HepG2 (cell line): ENCODE measurements around the gene RPTOR. TPM values are rescaled to one million over a fixed set of nuclear protein-coding genes. Genes with fewer than 3 reads are reported as not detected.

Source experiments
- AGO1 ChIP-seq: fragments of 200-400 bp; formaldehyde crosslinking; IDR thresholded peaks from 2 replicates; pipeline ENCODE4 v1.6.1; 2017; ENCODE audit warnings: mild to moderate bottlenecking, low read depth, low read length, moderate library complexity; ENCODE audit not compliant: poor library complexity, severe bottlenecking
- BATF2 ChIP-seq: sonication (generic); formaldehyde crosslinking; IDR thresholded peaks from 2 replicates; pipeline ENCODE4 v1.8.0; 2022; ENCODE audit warnings: mild to moderate bottlenecking, missing genetic modification reagents, moderate library complexity
- CHD2 ChIP-seq: IDR thresholded peaks from 2 replicates; pipeline ENCODE4 v1.6.1; 2011; ENCODE audit warnings: low read depth, low read length, improper control_type of control experiment
- E2F5 ChIP-seq: sonication (generic); formaldehyde crosslinking; conservative IDR thresholded peaks from 2 replicates; pipeline ENCODE4 v1.4.0; 2020; ENCODE audit warnings: missing genetic modification reagents
- EED ChIP-seq: sonication (generic); formaldehyde crosslinking; IDR thresholded peaks from 2 replicates; pipeline ENCODE4 v1.5.0; 2020; ENCODE audit warnings: mild to moderate bottlenecking, missing genetic modification reagents
- FLYWCH1 ChIP-seq: sonication (generic); formaldehyde crosslinking; IDR thresholded peaks from 2 replicates; pipeline ENCODE4 v1.8.1; 2023; ENCODE audit warnings: mild to moderate bottlenecking, missing genetic modification reagents
- HNF4A ChIP-seq: sonication (generic); formaldehyde crosslinking; IDR thresholded peaks from 2 replicates; pipeline ENCODE4 v1.4.0; 2020; ENCODE audit warnings: missing genetic modification reagents
- HOXA3 ChIP-seq: sonication (generic); formaldehyde crosslinking; IDR thresholded peaks from 2 replicates; pipeline ENCODE4 v1.5.0; 2020; ENCODE audit warnings: missing genetic modification reagents
- LBX2 ChIP-seq: sonication (generic); formaldehyde crosslinking; IDR thresholded peaks from 2 replicates; pipeline ENCODE4 v1.5.0; 2020; ENCODE audit warnings: missing genetic modification reagents, mild to moderate bottlenecking, borderline replicate concordance
- MBNL3 ChIP-seq: fragments of 250-450 bp; sonication (Bioruptor Pico); conservative IDR thresholded peaks from 2 replicates; pipeline ENCODE4 v1.8.0; 2022; ENCODE audit warnings: mild to moderate bottlenecking, inconsistent platforms
- NFE2L2 ChIP-seq: fragments of 150-350 bp; IDR thresholded peaks from 2 replicates; pipeline ENCODE4 v1.6.1; 2014; ENCODE audit warnings: low read length
- RAD21 ChIP-seq: fragments of 450-650 bp; formaldehyde crosslinking; IDR thresholded peaks from 2 replicates; pipeline ENCODE4 v1.5.0; 2020; ENCODE audit warnings: mild to moderate bottlenecking
- RARG ChIP-seq: sonication (generic); formaldehyde crosslinking; IDR thresholded peaks from 2 replicates; pipeline ENCODE4 v1.4.0; 2020; ENCODE audit warnings: low read depth, mild to moderate bottlenecking, missing genetic modification reagents
- RNF219 ChIP-seq: sonication (generic); formaldehyde crosslinking; IDR thresholded peaks from 2 replicates; pipeline ENCODE4 v1.5.0; 2020; ENCODE audit warnings: mild to moderate bottlenecking, missing genetic modification reagents
- ZC3H13 ChIP-seq: sonication (generic); formaldehyde crosslinking; IDR thresholded peaks from 2 replicates; pipeline ENCODE4 v1.8.1; 2023; ENCODE audit warnings: mild to moderate bottlenecking, missing genetic modification reagents, moderate library complexity
- ZGPAT ChIP-seq: IDR thresholded peaks from 2 replicates; pipeline ENCODE4 v1.6.1; 2016; ENCODE audit warnings: mild to moderate bottlenecking
- ZNF513 ChIP-seq: sonication (generic); formaldehyde crosslinking; conservative IDR thresholded peaks from 2 replicates; pipeline ENCODE4 v1.5.0; 2020; ENCODE audit warnings: missing genetic modification reagents
- ZNF597 ChIP-seq: sonication (generic); formaldehyde crosslinking; IDR thresholded peaks from 2 replicates; pipeline ENCODE4 v1.5.0; 2020; ENCODE audit warnings: missing genetic modification reagents
- ZNF747 ChIP-seq: sonication (generic); formaldehyde crosslinking; IDR thresholded peaks from 2 replicates; pipeline ENCODE4 v1.8.1; 2023; ENCODE audit warnings: missing genetic modification reagents, mild to moderate bottlenecking, borderline replicate concordance
- ZNF768 ChIP-seq: sonication (generic); formaldehyde crosslinking; IDR thresholded peaks from 2 replicates; pipeline ENCODE4 v1.4.0; 2020; ENCODE audit warnings: missing genetic modification reagents
- ZNF883 ChIP-seq: sonication (generic); formaldehyde crosslinking; IDR thresholded peaks from 2 replicates; pipeline ENCODE4 v1.5.1; 2020; ENCODE audit warnings: mild to moderate bottlenecking, missing genetic modification reagents; ENCODE audit errors: not compliant biosample characterization
- ZNF891 ChIP-seq: sonication (generic); formaldehyde crosslinking; IDR thresholded peaks from 2 replicates; pipeline ENCODE4 v1.5.0; 2020; ENCODE audit warnings: mild to moderate bottlenecking, missing genetic modification reagents
- polyA plus RNA-seq, 8 experiments: library from polyadenylated mRNA; depleted of rRNA in 3 of 8; stranded (reverse) in 7 of 8; unstranded in 1 of 8; fragments of >200 nt; fragmentation: Illumina TruSeq in 4 of 8; extraction: Trizol in 4 of 8; gene quantifications; 2 replicates each; pipeline versions ENCODE4 v1.2.1 to v1.2.3, GENCODE V29; 2011 to 2016; ENCODE audit warnings: low read depth in 4 of 8, missing spikeins in 1 of 8, mixed read lengths in 1 of 8; ENCODE audit not compliant: insufficient read depth in 1 of 8
- total RNA-seq, 5 experiments: library from RNA; depleted of rRNA; stranded (reverse); fragments of >200 nt; fragmentation: Illumina TruSeq; extraction: Trizol; gene quantifications; 2 replicates each; pipeline ENCODE4 v1.2.3, GENCODE V29; 2016; ENCODE audit warnings: low read depth in 1 of 5

The RPTOR gene
- total and polyA plus RNA-seq, 2 of the 13 experiments (the other 11 are each of a cell fraction or from before 2014, with no cell fraction given) = 6.6 to 25.3 TPM

- TF ChIP-seq RAD21 (CRISPR knock-in tag) (no peak), RNF219 (CRISPR knock-in tag) (no peak), ZNF891 (no peak), ZC3H13 (no peak), BATF2 (CRISPR knock-in tag) (no peak), HNF4A (CRISPR knock-in tag) (peak; percentile 76), ZNF747 (no peak), NFE2L2 (no peak), HOXA3 (CRISPR knock-in tag) (peak; percentile 65), EED (CRISPR knock-in tag) (no peak), ZNF513 (no peak), RARG (CRISPR knock-in tag) (no peak), MBNL3 (CRISPR knock-in tag) (no peak), AGO1 (no peak), ZNF597 (CRISPR knock-in tag) (no peak), ZNF883 (CRISPR knock-in tag) (no peak), E2F5 (CRISPR knock-in tag) (no peak), ZGPAT (peak; percentile 90; the same call in 1 of the 2 replicates), ZNF768 (no peak), LBX2 (CRISPR knock-in tag) (no peak), CHD2 (no peak), FLYWCH1 (no peak)
Observed at GRCh38 chr17:80673152-80673920, 128.7 kb downstream of the RPTOR start (continued).
